ENCODE results near the gene PLEKHA7. TPM values are rescaled to one million over a fixed set of nuclear protein-coding genes. Genes with fewer than 3 reads are reported as not detected.

The PLEKHA7 gene
- total and polyA plus RNA-seq, 2 of the 8 experiments (the other 6 are each of a cell fraction or from before 2014, with no cell fraction given), result 11.4 to 25.6 TPM

DNA sequence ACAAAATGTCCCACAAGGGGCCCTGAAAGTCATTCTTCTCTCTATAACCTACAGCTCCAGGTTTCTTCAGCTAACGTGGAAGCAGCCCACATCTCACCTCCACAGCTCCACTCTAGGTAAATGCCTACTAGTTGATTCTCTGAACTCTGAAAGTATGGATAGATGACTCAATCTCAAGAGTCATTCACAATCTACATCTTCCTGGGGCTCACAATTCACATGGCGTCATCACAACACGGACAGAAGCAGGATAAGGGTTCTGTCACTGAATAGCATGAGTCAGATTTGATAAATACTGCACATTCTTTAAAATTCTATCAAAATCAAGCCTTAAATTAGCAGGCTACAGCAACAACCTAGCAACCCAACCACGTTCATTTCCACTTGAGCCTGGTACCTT is 96.3 kb downstream of the PLEKHA7 start:
- H3K23ac ChIP-seq (ENCODE audit: insufficient read length), result no peak overlapping the region
- no peak for FAIRE-seq

More for the DNA sequence above, 96.3 kb downstream of the PLEKHA7 start:
- Histone ChIP-seq H3K18ac (ENCODE audit: extremely low read depth, low read length) (no peak overlapping the region), H3K36me3 (ENCODE audit: control insufficient read depth in 2 of 4, insufficient read depth in 4 of 4, low read length in 3 of 4) (no peaks in the 10 kb centered on the region), H2BK12ac (ENCODE audit: low read depth, low read length) (no peak overlapping the region), H3K4ac (replicated peaks; ENCODE audit: insufficient read length, low read depth, low read length) (no peak overlapping the region), H3K27me3 (replicated peaks in 1 of 4; ENCODE audit: control insufficient read depth in 3 of 4, extremely low read depth in 1 of 4, insufficient read depth in 3 of 4, low read length in 3 of 4) (0 out of 7 replicates have a peak, but pooled peaks cover 0 to 3% (median 0%) of the 10 kb centered on the region in 4 experiments), H3K4me3 (ENCODE audit: extremely low read depth in 1 of 4, insufficient read depth in 2 of 4, low read depth in 3 of 4, low read length in 4 of 4) (no peak overlapping the region), H3K27ac (ENCODE audit: low read depth, low read length) (no peak overlapping the region), H4K5ac (ENCODE audit: insufficient read length, low read depth, low read length) (no peak overlapping the region), H3K14ac (ENCODE audit: insufficient read length) (no peak overlapping the region), H3K9ac (replicated peaks in 1 of 4; ENCODE audit: extremely low read depth in 1 of 4, low read depth in 3 of 4, low read length in 3 of 4) (no peak overlapping the region), H2BK120ac (replicated peaks; ENCODE audit: low read depth, low read length) (no peak overlapping the region), H3K56ac (replicated peaks; ENCODE audit: insufficient read length, low read depth, low read length) (no peak overlapping the region), H2AFZ (ENCODE audit: low read length) (no peak overlapping the region), H3K23me2 (ENCODE audit: low read depth, low read length) (no peaks in the 10 kb centered on the region; the same call in 1 of the 2 replicates), H4K20me1 (replicated peaks in 1 of 2; ENCODE audit: control insufficient read depth in 1 of 2, insufficient read depth in 2 of 2, low read length in 2 of 2) (peaks cover under 1 to 11% of the 10 kb centered on the region in 2 experiments), H2BK20ac (ENCODE audit: low read length) (no peak overlapping the region), H2BK15ac (ENCODE audit: low read length) (no peak overlapping the region), H3K79me1 (ENCODE audit: low read depth, low read length) (0 out of 2 replicates have a peak, but pooled peaks cover 2% of the 10 kb centered on the region), H3K4me2 (ENCODE audit: insufficient read depth in 1 of 2, low read depth in 2 of 2, low read length in 2 of 2) (no peak overlapping the region), H2AK5ac (ENCODE audit: low read depth, low read length) (no peak overlapping the region), H3K79me2 (ENCODE audit: control insufficient read depth in 1 of 2, insufficient read depth in 2 of 2, low read length in 2 of 2) (no peaks in the 10 kb centered on the region; a peak in 1 of 4 replicates), H2BK5ac (ENCODE audit: low read depth, low read length) (no peak overlapping the region), H3K4me1 (replicated peaks in 1 of 4; ENCODE audit: control insufficient read depth in 3 of 4, insufficient read depth in 4 of 4, low read length in 3 of 4) (peaks cover 2 to 13% (median 6%) of the 10 kb centered on the region in 4 experiments; a peak in 5 of 7 replicates), H3K9me3 (ENCODE audit: insufficient read depth in 2 of 2, low read depth in 1 of 2, low read length in 1 of 2) (no peaks in the 10 kb centered on the region), H4K91ac (replicated peaks; ENCODE audit: insufficient read length, low read length) (no peak overlapping the region), H4K8ac (ENCODE audit: extremely low read depth, insufficient read depth, low read length) (no peak overlapping the region)
- WGBS, 2 experiments (ENCODE audit: extremely low coverage in 1 of 2, insufficient coverage in 1 of 2, insufficient read length in 1 of 2, insufficient replicate concordance in 2 of 2, low coverage in 1 of 2, low lambda C conversion rate in 2 of 2, missing lambda C conversion rate in 1 of 2), result 88% methylated on average over 4 of the region's 4 CpGs; no CpG with 5 or more reads in 1 of the 2 experiments
- no peak for DNase-seq (ENCODE audit: low read depth in 1 of 2, low spot score in 2 of 2)
- TF ChIP-seq EGR1 (IDR thresholded peaks at IDR 0.05; ENCODE audit: borderline replicate concordance, low read depth, low read length), result no peak
- no peak for TF ChIP-seq KDM5A (IDR thresholded peaks at IDR 0.05; ENCODE audit: low read length)
- TF ChIP-seq SIX5 (IDR thresholded peaks at IDR 0.05; ENCODE audit: low read depth, low read length), result no peak
- no peak for TF ChIP-seq SP2 (IDR thresholded peaks at IDR 0.05; ENCODE audit: low read length)
- TF ChIP-seq TBP (IDR thresholded peaks at IDR 0.05; ENCODE audit: low read depth, low read length), result no peak
- POLR2A ChIA-PET (ENCODE audit: partially characterized antibody), result no interaction called here
- CTCF ChIA-PET (ENCODE audit: partially characterized antibody), result interaction anchor here (0.7 to 1.3 kb wide), 4 partner anchors 13 to 145 kb away, joined by 3 to 4 read pairs (median 3); no protein-coding TSS in a partner anchor
